ENCODE measurements around the gene OMP. TPM values are rescaled to one million over a fixed set of nuclear protein-coding genes. Genes with fewer than 3 reads are reported as not detected.

Gene OMP
- total and polyA plus RNA-seq, 2 of the 13 experiments (the other 11 are each of a cell fraction or from before 2014, with no cell fraction given): not detected

GRCh38 chr11:77113382-77114088 is 10.9 kb downstream of the OMP start (continued):
- TF ChIP-seq FOXA1 (IDR thresholded peaks at IDR 0.05): no peak
- no peak for TF ChIP-seq FOXA1 (CRISPR knock-in tag; IDR thresholded peaks at IDR 0.05)
- no peak for TF ChIP-seq ZNF781 (CRISPR knock-in tag; IDR thresholded peaks at IDR 0.05; ENCODE audit: borderline replicate concordance, not compliant biosample characterization)
- no peak for TF ChIP-seq GFI1 (CRISPR knock-in tag; IDR thresholded peaks at IDR 0.05; ENCODE audit: borderline replicate concordance)
- TF ChIP-seq SMC3 (IDR thresholded peaks at IDR 0.05; ENCODE audit: low read length): peak; percentile 66
- TF ChIP-seq ATF3 (CRISPR knock-in tag; IDR thresholded peaks at IDR 0.05): no peak
- TF ChIP-seq ZNF383 (CRISPR knock-in tag; IDR thresholded peaks at IDR 0.05; ENCODE audit: borderline replicate concordance): no peak
- TF ChIP-seq ZNF7 (CRISPR knock-in tag; IDR thresholded peaks at IDR 0.05): no peak
- TF ChIP-seq RORA (CRISPR knock-in tag; IDR thresholded peaks at IDR 0.05): no peak
- TF ChIP-seq ZKSCAN8 (CRISPR knock-in tag; IDR thresholded peaks at IDR 0.05; ENCODE audit: borderline replicate concordance): no peak
- no peak for TF ChIP-seq ZHX2 (IDR thresholded peaks at IDR 0.05; ENCODE audit: low read depth)
- TF ChIP-seq ZHX2 (CRISPR knock-in tag; IDR thresholded peaks at IDR 0.05; ENCODE audit: borderline replicate concordance): no peak
- TF ChIP-seq ZNF670 (CRISPR knock-in tag; IDR thresholded peaks at IDR 0.05; ENCODE audit: borderline replicate concordance): no peak
- no peak for TF ChIP-seq ARNT (IDR thresholded peaks at IDR 0.05)
- no peak for TF ChIP-seq ZNF841 (CRISPR knock-in tag; IDR thresholded peaks at IDR 0.05; ENCODE audit: borderline replicate concordance)
- TF ChIP-seq KDM4B (CRISPR knock-in tag; IDR thresholded peaks at IDR 0.05): no peak
- TF ChIP-seq NFYC (CRISPR knock-in tag; IDR thresholded peaks at IDR 0.05): no peak
- TF ChIP-seq ZNF687 (CRISPR knock-in tag; IDR thresholded peaks at IDR 0.05): no peak; the same call in 1 of the 2 replicates
- no peak for TF ChIP-seq E2F1 (CRISPR knock-in tag; IDR thresholded peaks at IDR 0.05)

All from HepG2 (cell line).